GM23248 (cell line): ENCODE data around the gene LRP5.

Experiments
- EZH2 ChIP-seq: fragments of 200-600 bp; sonication (generic); IDR thresholded peaks from 2 replicates; pipeline ENCODE4 v1.6.1; 2018; ENCODE audit warnings: antibody characterized with exemption, mild to moderate bottlenecking; ENCODE audit not compliant: insufficient read depth, poor library complexity, severe bottlenecking
- EZH2phosphoT487 ChIP-seq: fragments of 200-600 bp; sonication (generic); IDR thresholded peaks from 2 replicates; pipeline ENCODE4 v1.6.1; 2018; ENCODE audit warnings: antibody characterized with exemption, moderate library complexity, mild to moderate bottlenecking, low read depth; ENCODE audit not compliant: insufficient read depth

DNA sequence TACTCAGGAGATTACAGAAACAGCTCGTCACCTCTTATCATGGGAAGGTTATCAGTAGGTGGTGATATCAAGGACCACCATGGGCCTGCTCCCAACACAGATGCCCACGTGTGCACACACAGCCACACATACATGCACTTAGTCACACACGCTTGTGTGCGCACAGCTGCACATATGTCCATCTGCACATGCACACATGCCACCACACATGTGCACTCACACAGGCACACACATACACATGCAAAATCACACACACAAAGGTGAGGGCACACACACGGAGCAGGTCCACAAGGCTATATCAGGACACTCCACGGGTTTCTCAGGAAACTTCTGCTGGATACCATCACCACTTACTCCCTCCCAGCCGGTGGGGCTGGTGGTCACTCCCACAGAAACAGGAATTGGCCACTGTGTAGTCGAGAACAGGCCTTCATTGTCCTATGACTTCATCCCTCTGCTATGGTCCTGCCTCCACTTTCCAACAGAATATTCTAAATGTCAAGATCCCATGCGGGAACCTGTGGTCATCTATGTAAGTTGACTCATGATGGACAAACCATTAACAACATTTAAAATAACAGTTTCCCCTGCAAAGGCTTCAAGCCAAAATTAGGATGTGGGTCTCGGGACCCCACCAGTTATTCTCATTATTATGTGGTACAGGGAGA lies 42.8 kb upstream of the LRP5 start:
- no peak for TF ChIP-seq EZH2
- no peak for TF ChIP-seq EZH2phosphoT487
